MV-4-11 (cell line): ENCODE data around the gene TPI1.

Source experiments
- DNase-seq: peaks from one replicate; lab custom pipeline; 2025; lab: John Stamatoyannopoulos, UW

Gene TPI1

GRCh38 chr12:6828781-6829535, 38.4 kb upstream of the TPI1 start:
- DNase-seq, result no peak

GRCh38 chr12:6829536-6830220, 37.7 kb upstream of the TPI1 start:
- DNase-seq, result no peak

GRCh38 chr12:6830286-6830890, 36.9 kb upstream of the TPI1 start:
- no peak for DNase-seq

- DNase-seq, result no peak
Measured at GRCh38 chr12:6830999-6831398, 36.3 kb upstream of the TPI1 start.

GRCh38 chr12:6831450-6831995, 35.8 kb upstream of the TPI1 start:
- DNase-seq, result no peak

- DNase-seq, result no peak
Measured at GRCh38 chr12:6832125-6832524, 35.2 kb upstream of the TPI1 start.

- DNase-seq, result no peak
Measured at GRCh38 chr12:6833189-6833890, 34.0 kb upstream of the TPI1 start.

- DNase-seq, result no peak
Measured at GRCh38 chr12:6834254-6834653, 33.1 kb upstream of the TPI1 start.

GRCh38 chr12:6834873-6835272, 32.5 kb upstream of the TPI1 start:
- DNase-seq, result no peak

- no peak for DNase-seq
Measured at GRCh38 chr12:6836851-6837250, 30.5 kb upstream of the TPI1 start.

GRCh38 chr12:6837370-6838060, 29.8 kb upstream of the TPI1 start:
- no peak for DNase-seq

- DNase-seq, result no peak
Measured at GRCh38 chr12:6838854-6839253, 28.5 kb upstream of the TPI1 start.

- DNase-seq, result no peak
Measured at GRCh38 chr12:6839482-6840201, 27.7 kb upstream of the TPI1 start.

- no peak for DNase-seq
Measured at GRCh38 chr12:6840330-6840729, 27.0 kb upstream of the TPI1 start.

GRCh38 chr12:6840761-6841515, 26.4 kb upstream of the TPI1 start, which contains the start of gene GNB3:
GNB3 (plus strand) TSS chr12:6840925; CDS start chr12:6841288, 363 bp downstream.
- DNase-seq, result no peak

- DNase-seq, result no peak
Measured at GRCh38 chr12:6842075-6842474, 25.3 kb upstream of the TPI1 start.

- DNase-seq, result peak; percentile 33
Measured at GRCh38 chr12:6843118-6843902, 24.0 kb upstream of the TPI1 start.

GRCh38 chr12:6845395-6845794, 21.9 kb upstream of the TPI1 start:
- no peak for DNase-seq

GRCh38 chr12:6846316-6846869, 20.9 kb upstream of the TPI1 start:
- no peak for DNase-seq
